HEK293 (cell line): ENCODE data around the gene DISC1.

ENCODE experiments used
- CTCF ChIA-PET: fragments of 350-600 bp; formaldehyde crosslinking; extraction: SDS; loops from one replicate; lab custom pipeline; 2021; ENCODE audit warnings: antibody characterized with exemption; lab: Yijun Ruan, JAX
- POLR2A ChIA-PET: fragments of 300-600 bp; formaldehyde crosslinking; extraction: SDS; loops from one replicate; lab custom pipeline; 2020; ENCODE audit warnings: antibody characterized with exemption, inconsistent platforms; lab: Yijun Ruan, JAX
- H3K27ac ChIP-seq: fragments of 200-500 bp; sonication (Bioruptor generic); 2 replicates; pipeline ENCODE4 v1.5.1; 2014; ENCODE audit warnings: low read depth, low read length, control low read depth, inconsistent platforms; ENCODE audit errors: extremely low read depth
- H3K36me3 ChIP-seq, 2 experiments: fragments of 200-500 bp in 1 of 2; sonication (Bioruptor generic) in 1 of 2; 1 replicate in 1 of 2; 2 replicates in 1 of 2; pipeline ENCODE4 v1.5.1; 2014 to 2017; ENCODE audit warnings: inconsistent platforms in 2 of 2, low read length in 2 of 2; ENCODE audit not compliant: control insufficient read depth in 2 of 2, insufficient read depth in 1 of 2
- H3K4me1 ChIP-seq: fragments of 200-500 bp; sonication (Bioruptor generic); 2 replicates; pipeline ENCODE4 v1.5.1; 2014; ENCODE audit warnings: mild to moderate bottlenecking, low read length, inconsistent platforms; ENCODE audit not compliant: control insufficient read depth, insufficient read depth
- H3K4me3 ChIP-seq: 2 replicates; pipeline ENCODE4 v1.5.1; 2011; ENCODE audit warnings: low read depth, mild to moderate bottlenecking, control low read depth, low read length, moderate library complexity
- H3K9me3 ChIP-seq: fragments of 200-500 bp; sonication (Bioruptor generic); 2 replicates; pipeline ENCODE4 v1.5.1; 2014; ENCODE audit warnings: low read depth, low read length, inconsistent platforms; ENCODE audit not compliant: control insufficient read depth, insufficient read depth
- EGR2 ChIP-seq: fragments of 450-650 bp; formaldehyde crosslinking; IDR thresholded peaks from 2 replicates; pipeline ENCODE4 v1.5.1; 2016; ENCODE audit warnings: low read depth, missing biosample characterization, missing genetic modification characterization
- GFI1B ChIP-seq: fragments of 450-650 bp; formaldehyde crosslinking; IDR thresholded peaks from 2 replicates; pipeline ENCODE4 v1.5.1; 2016; ENCODE audit warnings: missing biosample characterization, missing genetic modification characterization
- HOXD13 ChIP-seq: sonication (generic); formaldehyde crosslinking; IDR thresholded peaks from 2 replicates; pipeline ENCODE4 v1.8.0; 2022; ENCODE audit warnings: missing genetic modification reagents, borderline replicate concordance
- KLF9 ChIP-seq: fragments of 450-650 bp; formaldehyde crosslinking; IDR thresholded peaks from 2 replicates; pipeline ENCODE4 v1.5.1; 2016; ENCODE audit warnings: missing biosample characterization, missing genetic modification characterization, low read depth
- SALL2 ChIP-seq: fragments of 450-650 bp; formaldehyde crosslinking; IDR thresholded peaks from 2 replicates; pipeline ENCODE4 v1.5.0; 2017; ENCODE audit warnings: missing biosample characterization, mild to moderate bottlenecking, missing genetic modification characterization, borderline replicate concordance
- WT1 ChIP-seq: fragments of 450-650 bp; formaldehyde crosslinking; IDR thresholded peaks from 2 replicates; pipeline ENCODE4 v1.5.1; 2016; ENCODE audit warnings: missing biosample characterization, missing genetic modification characterization
- YY1 ChIP-seq: fragments of 450-650 bp; formaldehyde crosslinking; IDR thresholded peaks from 2 replicates; pipeline ENCODE4 v1.5.1; 2018; ENCODE audit warnings: missing biosample characterization, missing genetic modification characterization
- ZBTB21 ChIP-seq: fragments of 450-650 bp; formaldehyde crosslinking; IDR thresholded peaks from 2 replicates; pipeline ENCODE4 v1.5.1; 2017; ENCODE audit warnings: missing biosample characterization, missing genetic modification characterization
- ZFP69B ChIP-seq: fragments of 450-650 bp; formaldehyde crosslinking; IDR thresholded peaks from 2 replicates; pipeline ENCODE4 v1.5.1; 2016; ENCODE audit warnings: missing biosample characterization, missing genetic modification characterization
- ZNF146 ChIP-seq: fragments of 450-650 bp; formaldehyde crosslinking; IDR thresholded peaks from 2 replicates; pipeline ENCODE4 v1.5.1; 2016; ENCODE audit warnings: missing biosample characterization, missing genetic modification characterization
- ZNF16 ChIP-seq: fragments of 450-650 bp; formaldehyde crosslinking; IDR thresholded peaks from 2 replicates; pipeline ENCODE4 v1.5.1; 2016; ENCODE audit warnings: low read depth, missing biosample characterization, missing genetic modification characterization
- ZNF223 ChIP-seq: fragments of 450-650 bp; formaldehyde crosslinking; IDR thresholded peaks from 2 replicates; pipeline ENCODE4 v1.5.1; 2016; ENCODE audit warnings: missing biosample characterization, missing genetic modification characterization
- ZNF311 ChIP-seq: fragments of 450-650 bp; formaldehyde crosslinking; IDR thresholded peaks from 2 replicates; pipeline ENCODE4 v1.5.1; 2017; ENCODE audit warnings: missing biosample characterization, missing genetic modification characterization, borderline replicate concordance
- ZNF324 ChIP-seq: fragments of 450-650 bp; formaldehyde crosslinking; IDR thresholded peaks from 2 replicates; pipeline ENCODE4 v1.5.1; 2016; ENCODE audit warnings: missing biosample characterization, missing genetic modification characterization
- ZNF335 ChIP-seq: fragments of 450-650 bp; formaldehyde crosslinking; conservative IDR thresholded peaks from 2 replicates; pipeline ENCODE4 v1.5.1; 2016; ENCODE audit warnings: missing biosample characterization, missing genetic modification characterization
- ZNF350 ChIP-seq: fragments of 450-650 bp; formaldehyde crosslinking; IDR thresholded peaks from 2 replicates; pipeline ENCODE4 v1.5.0; 2017; ENCODE audit warnings: missing biosample characterization, mild to moderate bottlenecking, missing genetic modification characterization
- ZNF394 ChIP-seq: fragments of 450-650 bp; formaldehyde crosslinking; IDR thresholded peaks from 2 replicates; pipeline ENCODE4 v1.5.1; 2016; ENCODE audit warnings: missing biosample characterization, missing genetic modification characterization, mild to moderate bottlenecking, moderate library complexity, borderline replicate concordance
- ZNF404 ChIP-seq: fragments of 450-650 bp; formaldehyde crosslinking; IDR thresholded peaks from 2 replicates; pipeline ENCODE4 v1.5.1; 2017; ENCODE audit warnings: missing biosample characterization, missing genetic modification characterization
- ZNF416 ChIP-seq: fragments of 450-650 bp; formaldehyde crosslinking; IDR thresholded peaks from 2 replicates; pipeline ENCODE4 v1.5.1; 2016; ENCODE audit warnings: missing biosample characterization, missing genetic modification characterization
- ZNF423 ChIP-seq: fragments of 450-650 bp; formaldehyde crosslinking; IDR thresholded peaks from 2 replicates; pipeline ENCODE4 v1.5.1; 2016; ENCODE audit warnings: missing biosample characterization, missing genetic modification characterization
- ZNF426 ChIP-seq: fragments of 450-650 bp; formaldehyde crosslinking; IDR thresholded peaks from 2 replicates; pipeline ENCODE4 v1.5.1; 2017; ENCODE audit warnings: missing biosample characterization, missing genetic modification characterization, mild to moderate bottlenecking, inconsistent platforms, moderate library complexity
- ZNF544 ChIP-seq: fragments of 450-650 bp; formaldehyde crosslinking; IDR thresholded peaks from 2 replicates; pipeline ENCODE4 v1.5.0; 2017; ENCODE audit warnings: missing biosample characterization, missing genetic modification characterization
- ZNF571 ChIP-seq: fragments of 450-650 bp; formaldehyde crosslinking; IDR thresholded peaks from 2 replicates; pipeline ENCODE4 v1.5.0; 2017; ENCODE audit warnings: missing biosample characterization, missing genetic modification characterization
- ZNF76 ChIP-seq: fragments of 450-650 bp; formaldehyde crosslinking; IDR thresholded peaks from 2 replicates; pipeline ENCODE4; 2016; ENCODE audit warnings: low read depth, missing biosample characterization, missing genetic modification characterization, borderline replicate concordance
- ZNF776 ChIP-seq: fragments of 450-650 bp; formaldehyde crosslinking; IDR thresholded peaks from 2 replicates; pipeline ENCODE4 v1.5.0; 2017; ENCODE audit warnings: missing biosample characterization, missing genetic modification characterization, borderline replicate concordance
- TF ChIP-seq, protein P1 (sequence below): fragments of 450-650 bp; formaldehyde crosslinking; IDR thresholded peaks from 2 replicates; pipeline ENCODE4 v1.5.0; 2017; ENCODE audit warnings: missing biosample characterization, missing genetic modification characterization, borderline replicate concordance
- TF ChIP-seq, protein P2 (sequence below): fragments of 450-650 bp; formaldehyde crosslinking; IDR thresholded peaks from 2 replicates; pipeline ENCODE4 v1.5.1; 2016; ENCODE audit warnings: missing biosample characterization, missing genetic modification characterization

DISC1 gene

DNA sequence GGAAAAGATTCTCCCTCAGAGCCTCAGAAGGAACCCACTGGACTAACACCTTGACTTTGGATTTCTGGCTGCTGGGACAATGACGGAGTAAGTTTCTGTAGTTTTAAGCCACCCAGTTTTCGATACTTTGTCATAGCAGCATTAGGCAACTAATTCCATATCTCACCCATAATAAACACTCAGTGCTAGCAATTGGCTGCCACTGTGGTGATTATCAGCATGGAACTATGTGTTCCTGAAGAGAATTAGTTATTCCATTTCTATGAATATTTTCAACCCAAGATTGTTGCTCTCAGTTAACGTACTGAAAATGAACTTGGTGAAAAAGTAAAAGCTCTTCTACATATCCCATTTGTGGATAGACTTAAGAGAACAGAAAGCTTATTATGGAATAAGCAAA lies 299.3 kb downstream of the DISC1 start:
- Histone ChIP-seq H3K36me3 (no peaks in the 10 kb centered on the region), H3K4me1 (peaks cover 13% of the 10 kb centered on the region), H3K27ac (no peak overlapping the region), H3K4me3 (no peak overlapping the region), H3K9me3 (no peaks in the 10 kb centered on the region)
- TF ChIP-seq, protein P1, sequence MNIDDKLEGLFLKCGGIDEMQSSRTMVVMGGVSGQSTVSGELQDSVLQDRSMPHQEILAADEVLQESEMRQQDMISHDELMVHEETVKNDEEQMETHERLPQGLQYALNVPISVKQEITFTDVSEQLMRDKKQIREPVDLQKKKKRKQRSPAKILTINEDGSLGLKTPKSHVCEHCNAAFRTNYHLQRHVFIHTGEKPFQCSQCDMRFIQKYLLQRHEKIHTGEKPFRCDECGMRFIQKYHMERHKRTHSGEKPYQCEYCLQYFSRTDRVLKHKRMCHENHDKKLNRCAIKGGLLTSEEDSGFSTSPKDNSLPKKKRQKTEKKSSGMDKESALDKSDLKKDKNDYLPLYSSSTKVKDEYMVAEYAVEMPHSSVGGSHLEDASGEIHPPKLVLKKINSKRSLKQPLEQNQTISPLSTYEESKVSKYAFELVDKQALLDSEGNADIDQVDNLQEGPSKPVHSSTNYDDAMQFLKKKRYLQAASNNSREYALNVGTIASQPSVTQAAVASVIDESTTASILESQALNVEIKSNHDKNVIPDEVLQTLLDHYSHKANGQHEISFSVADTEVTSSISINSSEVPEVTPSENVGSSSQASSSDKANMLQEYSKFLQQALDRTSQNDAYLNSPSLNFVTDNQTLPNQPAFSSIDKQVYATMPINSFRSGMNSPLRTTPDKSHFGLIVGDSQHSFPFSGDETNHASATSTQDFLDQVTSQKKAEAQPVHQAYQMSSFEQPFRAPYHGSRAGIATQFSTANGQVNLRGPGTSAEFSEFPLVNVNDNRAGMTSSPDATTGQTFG (tag by site-specific recombination), result no peak
- TF ChIP-seq ZNF394 (no peak), GFI1B (no peak), ZNF571 (no peak), ZNF335 (tag by site-specific recombination) (no peak), ZBTB21 (tag by site-specific recombination) (no peak), ZNF544 (no peak), ZNF404 (tag by site-specific recombination) (no peak), ZNF776 (tag by site-specific recombination) (no peak), ZNF416 (no peak), ZNF76 (no peak), SALL2 (tag by site-specific recombination) (no peak), ZNF324 (tag by site-specific recombination) (no peak)
- ChIA-PET CTCF (interaction anchor here (1.4 kb wide), 1 partner anchor 13 kb away, joined by 5 read pairs; no protein-coding TSS in a partner anchor), POLR2A (no interaction called here)

DNA sequence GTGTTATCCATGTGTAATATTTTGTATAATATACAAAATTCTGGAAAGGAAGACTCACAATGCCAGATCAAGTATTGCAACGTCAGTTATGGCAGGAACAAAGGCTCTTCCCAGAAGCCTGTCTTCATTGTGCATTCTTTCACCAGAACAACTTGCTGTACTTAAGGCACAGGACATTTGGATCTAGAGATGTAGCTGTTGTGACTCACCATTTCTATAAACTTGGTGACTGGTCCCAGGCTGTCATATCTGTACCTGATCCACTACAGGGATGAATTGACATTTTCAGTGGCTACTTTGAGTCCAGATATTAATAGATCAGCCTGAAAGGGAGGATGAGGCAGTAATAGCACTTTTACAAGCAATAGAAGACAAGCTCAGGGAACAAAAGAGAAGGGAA lies 299.8 kb downstream of the DISC1 start:
- POLR2A ChIA-PET, result no interaction called here
- TF ChIP-seq KLF9 (tag by site-specific recombination), result no peak
- Histone ChIP-seq H3K4me1 (peaks cover 13% of the 10 kb centered on the region), H3K9me3 (no peaks in the 10 kb centered on the region), H3K4me3 (no peak overlapping the region), H3K36me3 (no peaks in the 10 kb centered on the region), H3K27ac (no peak overlapping the region)
- CTCF ChIA-PET, result interaction anchor here (1.4 kb wide), 1 partner anchor 12 kb away, joined by 5 read pairs; no protein-coding TSS in a partner anchor

DNA sequence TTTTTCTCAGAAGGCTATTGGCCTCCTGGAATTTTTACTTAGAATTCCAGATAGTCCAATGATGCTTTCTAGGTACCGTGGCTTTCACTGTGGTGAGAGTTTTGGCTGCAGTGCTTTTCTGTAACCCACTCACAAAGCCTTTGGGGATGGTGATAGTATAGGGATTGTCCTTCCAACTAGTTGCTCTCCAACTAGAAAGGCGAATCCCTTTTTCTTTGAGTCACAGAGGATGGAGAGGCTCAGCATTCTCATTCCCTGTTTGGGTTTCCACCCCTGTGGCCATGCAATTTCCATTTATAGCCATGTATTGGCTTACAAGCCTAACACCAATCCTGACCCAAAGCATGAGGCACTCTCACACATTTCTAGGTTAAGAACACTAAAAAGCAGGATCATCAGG lies 300.3 kb downstream of the DISC1 start:
- no peak for TF ChIP-seq EGR2
- TF ChIP-seq ZNF223 (tag by site-specific recombination), result no peak
- no peak for TF ChIP-seq YY1
- TF ChIP-seq ZNF426 (tag by site-specific recombination), result no peak
- TF ChIP-seq, protein P2, sequence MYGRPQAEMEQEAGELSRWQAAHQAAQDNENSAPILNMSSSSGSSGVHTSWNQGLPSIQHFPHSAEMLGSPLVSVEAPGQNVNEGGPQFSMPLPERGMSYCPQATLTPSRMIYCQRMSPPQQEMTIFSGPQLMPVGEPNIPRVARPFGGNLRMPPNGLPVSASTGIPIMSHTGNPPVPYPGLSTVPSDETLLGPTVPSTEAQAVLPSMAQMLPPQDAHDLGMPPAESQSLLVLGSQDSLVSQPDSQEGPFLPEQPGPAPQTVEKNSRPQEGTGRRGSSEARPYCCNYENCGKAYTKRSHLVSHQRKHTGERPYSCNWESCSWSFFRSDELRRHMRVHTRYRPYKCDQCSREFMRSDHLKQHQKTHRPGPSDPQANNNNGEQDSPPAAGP (tag by site-specific recombination), result no peak
- TF ChIP-seq ZNF146, result no peak
- TF ChIP-seq, protein P1 (tag by site-specific recombination), result no peak
- TF ChIP-seq HOXD13 (CRISPR knock-in tag), result no peak
- no peak for TF ChIP-seq ZNF311
- TF ChIP-seq ZNF350 (tag by site-specific recombination), result no peak
- TF ChIP-seq ZNF16 (tag by site-specific recombination), result no peak
- no peak for TF ChIP-seq ZFP69B (tag by site-specific recombination)
- TF ChIP-seq ZNF423 (tag by site-specific recombination), result no peak
- TF ChIP-seq WT1 (tag by site-specific recombination), result no peak

More for the DNA sequence above, 300.3 kb downstream of the DISC1 start:
- H3K36me3 ChIP-seq, result no peaks in the 10 kb centered on the region
- no peaks in the 10 kb centered on the region; the same call in 1 of the 2 replicates for H3K9me3 ChIP-seq
- no peak overlapping the region for H3K27ac ChIP-seq
- H3K4me1 ChIP-seq, result peaks cover 13% of the 10 kb centered on the region
- no peak overlapping the region for H3K4me3 ChIP-seq
- CTCF ChIA-PET, result interaction anchor here (0.6 to 1.6 kb wide), 3 partner anchors 8 to 202 kb away, joined by 3 to 5 read pairs (median 4); no protein-coding TSS in a partner anchor
- POLR2A ChIA-PET, result no interaction called here
